ENCODE measurements around the gene TBR1.

TBR1 gene

GRCh38 chr2:161415987-161416707 lies at the start of gene TBR1:
TBR1 (plus strand) TSS chr2:161416297; CDS start chr2:161416411, 114 bp downstream.
- DNase-seq: no peak

- no peak for DNase-seq
Observed at GRCh38 chr2:161367675-161368074, 48.4 kb upstream of the TBR1 start.

- DNase-seq: no peak
Observed at GRCh38 chr2:161369311-161369710, 46.8 kb upstream of the TBR1 start.

GRCh38 chr2:161370981-161371380 lies 45.1 kb upstream of the TBR1 start:
- DNase-seq: no peak

- no peak for DNase-seq
Observed at GRCh38 chr2:161371869-161372268, 44.2 kb upstream of the TBR1 start.

- no peak for DNase-seq
Observed at GRCh38 chr2:161373942-161374341, 42.2 kb upstream of the TBR1 start.

GRCh38 chr2:161374446-161374845 lies 41.7 kb upstream of the TBR1 start:
- DNase-seq: no peak

- no peak for DNase-seq
Observed at GRCh38 chr2:161379740-161380139, 36.4 kb upstream of the TBR1 start.

GRCh38 chr2:161381546-161381945 lies 34.6 kb upstream of the TBR1 start:
- no peak for DNase-seq

GRCh38 chr2:161382747-161383146 lies 33.4 kb upstream of the TBR1 start:
- no peak for DNase-seq

- DNase-seq: no peak
Observed at GRCh38 chr2:161384864-161385263, 31.2 kb upstream of the TBR1 start.

- no peak for DNase-seq
Observed at GRCh38 chr2:161386228-161386824, 29.8 kb upstream of the TBR1 start.

GRCh38 chr2:161388146-161388779 lies 27.8 kb upstream of the TBR1 start:
- DNase-seq: no peak

- no peak for DNase-seq
Observed at GRCh38 chr2:161391737-161392506, 24.2 kb upstream of the TBR1 start.

GRCh38 chr2:161400076-161400475 lies 16.0 kb upstream of the TBR1 start:
- no peak for DNase-seq

- DNase-seq: no peak
Observed at GRCh38 chr2:161402297-161402696, 13.8 kb upstream of the TBR1 start.

GRCh38 chr2:161406316-161406715 lies 9.8 kb upstream of the TBR1 start:
- DNase-seq: no peak

GRCh38 chr2:161407597-161407996 lies 8.5 kb upstream of the TBR1 start:
- DNase-seq: no peak

- no peak for DNase-seq
Observed at GRCh38 chr2:161409308-161409907, 6.7 kb upstream of the TBR1 start.

GRCh38 chr2:161412346-161412745 lies 3.8 kb upstream of the TBR1 start:
- no peak for DNase-seq

GRCh38 chr2:161414042-161415033 lies 1.8 kb upstream of the TBR1 start:
- DNase-seq: no peak

Data from activated CD4-positive, alpha-beta T cell treated with anti-CD3 and anti-CD28 coated beads, Interleukin-2, amount 50 U/mL, for 4 hours (primary cell).